HEK293 (cell line): ENCODE data around the gene TRDMT1.
"Not testable (repeated sequence)": the region's sequence is repeated elsewhere in the genome, so short reads cannot be mapped to it uniquely, and the experiment has no call there.

Source experiments
- CTCF ChIA-PET: fragments of 350-600 bp; formaldehyde crosslinking; extraction: SDS; loops from one replicate; lab custom pipeline; 2021; ENCODE audit warnings: antibody characterized with exemption; lab: Yijun Ruan, JAX
- POLR2A ChIA-PET: fragments of 300-600 bp; formaldehyde crosslinking; extraction: SDS; loops from one replicate; lab custom pipeline; 2020; ENCODE audit warnings: antibody characterized with exemption, inconsistent platforms; lab: Yijun Ruan, JAX
- H3K27ac ChIP-seq: fragments of 200-500 bp; sonication (Bioruptor generic); 2 replicates; pipeline ENCODE4 v1.5.1; 2014; ENCODE audit warnings: low read depth, low read length, control low read depth, inconsistent platforms; ENCODE audit errors: extremely low read depth
- H3K36me3 ChIP-seq, 2 experiments: fragments of 200-500 bp in 1 of 2; sonication (Bioruptor generic) in 1 of 2; 1 replicate in 1 of 2; 2 replicates in 1 of 2; pipeline ENCODE4 v1.5.1; 2014 to 2017; ENCODE audit warnings: inconsistent platforms in 2 of 2, low read length in 2 of 2; ENCODE audit not compliant: control insufficient read depth in 2 of 2, insufficient read depth in 1 of 2
- H3K4me1 ChIP-seq: fragments of 200-500 bp; sonication (Bioruptor generic); 2 replicates; pipeline ENCODE4 v1.5.1; 2014; ENCODE audit warnings: mild to moderate bottlenecking, low read length, inconsistent platforms; ENCODE audit not compliant: control insufficient read depth, insufficient read depth
- H3K4me3 ChIP-seq: 2 replicates; pipeline ENCODE4 v1.5.1; 2011; ENCODE audit warnings: low read depth, mild to moderate bottlenecking, control low read depth, low read length, moderate library complexity
- H3K9me3 ChIP-seq: fragments of 200-500 bp; sonication (Bioruptor generic); 2 replicates; pipeline ENCODE4 v1.5.1; 2014; ENCODE audit warnings: low read depth, low read length, inconsistent platforms; ENCODE audit not compliant: control insufficient read depth, insufficient read depth
- BCL6B ChIP-seq: fragments of 450-650 bp; formaldehyde crosslinking; IDR thresholded peaks from 2 replicates; pipeline ENCODE4 v1.5.1; 2017; ENCODE audit warnings: missing biosample characterization, missing genetic modification characterization
- GLIS1 ChIP-seq: fragments of 450-650 bp; formaldehyde crosslinking; IDR thresholded peaks from 2 replicates; pipeline ENCODE4 v1.5.1; 2016; ENCODE audit warnings: missing biosample characterization, missing genetic modification characterization
- HOXD13 ChIP-seq: sonication (generic); formaldehyde crosslinking; IDR thresholded peaks from 2 replicates; pipeline ENCODE4 v1.8.0; 2022; ENCODE audit warnings: missing genetic modification reagents, borderline replicate concordance
- MEIS1 ChIP-seq: sonication (generic); formaldehyde crosslinking; IDR thresholded peaks from 2 replicates; pipeline ENCODE4 v1.8.1; 2022; ENCODE audit warnings: missing genetic modification reagents, mild to moderate bottlenecking, borderline replicate concordance
- PRDM10 ChIP-seq: fragments of 450-650 bp; formaldehyde crosslinking; IDR thresholded peaks from 2 replicates; pipeline ENCODE4 v1.5.1; 2016; ENCODE audit warnings: missing biosample characterization, missing genetic modification characterization
- YY1 ChIP-seq: fragments of 450-650 bp; formaldehyde crosslinking; IDR thresholded peaks from 2 replicates; pipeline ENCODE4 v1.5.1; 2018; ENCODE audit warnings: missing biosample characterization, missing genetic modification characterization
- ZBTB1 ChIP-seq: fragments of 450-650 bp; formaldehyde crosslinking; IDR thresholded peaks from 2 replicates; pipeline ENCODE4 v1.5.1; 2016; ENCODE audit warnings: missing biosample characterization, missing genetic modification characterization
- ZBTB17 ChIP-seq: fragments of 450-650 bp; formaldehyde crosslinking; IDR thresholded peaks from 2 replicates; pipeline ENCODE4 v1.5.1; 2016; ENCODE audit warnings: missing biosample characterization, missing genetic modification characterization
- ZBTB20 ChIP-seq: fragments of 450-650 bp; formaldehyde crosslinking; IDR thresholded peaks from 2 replicates; pipeline ENCODE4 v1.5.1; 2016; ENCODE audit warnings: missing biosample characterization, missing genetic modification characterization
- ZBTB21 ChIP-seq: fragments of 450-650 bp; formaldehyde crosslinking; IDR thresholded peaks from 2 replicates; pipeline ENCODE4 v1.5.1; 2017; ENCODE audit warnings: missing biosample characterization, missing genetic modification characterization
- ZBTB8A ChIP-seq: fragments of 450-650 bp; formaldehyde crosslinking; IDR thresholded peaks from 2 replicates; pipeline ENCODE4 v1.5.1; 2016; ENCODE audit warnings: missing biosample characterization, missing genetic modification characterization
- ZNF239 ChIP-seq: fragments of 450-650 bp; formaldehyde crosslinking; IDR thresholded peaks from 2 replicates; pipeline ENCODE4 v1.5.1; 2016; ENCODE audit warnings: missing biosample characterization, missing genetic modification characterization
- ZNF24 ChIP-seq: fragments of 450-650 bp; formaldehyde crosslinking; IDR thresholded peaks from 2 replicates; pipeline ENCODE4 v1.5.1; 2016; ENCODE audit warnings: missing biosample characterization, missing genetic modification characterization
- ZNF280D ChIP-seq: fragments of 450-650 bp; formaldehyde crosslinking; IDR thresholded peaks from 2 replicates; pipeline ENCODE4 v1.5.1; 2016; ENCODE audit warnings: missing biosample characterization, missing genetic modification characterization
- ZNF335 ChIP-seq: fragments of 450-650 bp; formaldehyde crosslinking; conservative IDR thresholded peaks from 2 replicates; pipeline ENCODE4 v1.5.1; 2016; ENCODE audit warnings: missing biosample characterization, missing genetic modification characterization
- ZNF362 ChIP-seq: fragments of 450-650 bp; formaldehyde crosslinking; IDR thresholded peaks from 2 replicates; pipeline ENCODE4 v1.5.1; 2016; ENCODE audit warnings: missing biosample characterization, missing genetic modification characterization
- ZNF600 ChIP-seq: fragments of 450-650 bp; formaldehyde crosslinking; IDR thresholded peaks from 2 replicates; pipeline ENCODE4 v1.5.1; 2016; ENCODE audit warnings: missing biosample characterization, missing genetic modification characterization
- ZNF629 ChIP-seq: fragments of 450-650 bp; formaldehyde crosslinking; IDR thresholded peaks from 2 replicates; pipeline ENCODE4 v1.5.1; 2017; ENCODE audit warnings: missing biosample characterization, missing genetic modification characterization
- ZNF639 ChIP-seq: fragments of 450-650 bp; formaldehyde crosslinking; IDR thresholded peaks from 2 replicates; pipeline ENCODE4 v1.5.1; 2016; ENCODE audit warnings: missing biosample characterization, missing genetic modification characterization
- ZNF792 ChIP-seq: fragments of 450-650 bp; formaldehyde crosslinking; IDR thresholded peaks from 2 replicates; pipeline ENCODE4 v1.5.1; 2016; ENCODE audit warnings: missing biosample characterization, missing genetic modification characterization
- ZNF843 ChIP-seq: fragments of 450-650 bp; formaldehyde crosslinking; IDR thresholded peaks from 2 replicates; pipeline ENCODE4 v1.5.1; 2016; ENCODE audit warnings: missing biosample characterization, missing genetic modification characterization
- ZXDB ChIP-seq: fragments of 450-650 bp; formaldehyde crosslinking; IDR thresholded peaks from 2 replicates; pipeline ENCODE4 v1.5.1; 2016; ENCODE audit warnings: missing biosample characterization, missing genetic modification characterization

The TRDMT1 gene

GRCh38 chr10:17115683-17116082 is 85.8 kb downstream of the TRDMT1 start:
- TF ChIP-seq HOXD13 (CRISPR knock-in tag) (peak; percentile 51; the same call in 1 of the 2 replicates), ZNF629 (tag by site-specific recombination) (peak; percentile 7; the same call in 1 of the 2 replicates), MEIS1 (CRISPR knock-in tag) (peak; percentile 65; the same call in 1 of the 2 replicates), YY1 (tag by site-specific recombination) (no peak), BCL6B (tag by site-specific recombination) (peak; percentile 71)
- H3K4me1 ChIP-seq = peaks cover 5% of the 10 kb centered on the region; the same call in 1 of the 2 replicates
- H3K36me3 ChIP-seq = no peaks in the 10 kb centered on the region
- ChIA-PET CTCF (interaction anchor here (0.7 to 1.3 kb wide), 5 partner anchors 11 to 170 kb away, joined by 3 to 5 read pairs (median 4); no protein-coding TSS in a partner anchor), POLR2A (interaction anchor here (0.7 kb wide), 2 partner anchors 57 to 180 kb away, joined by 4 to 6 read pairs; no protein-coding TSS in a partner anchor)
- H3K9me3 ChIP-seq = no peaks in the 10 kb centered on the region
- no peak overlapping the region; the same call in 1 of the 2 replicates for H3K4me3 ChIP-seq
- H3K27ac ChIP-seq = no peak overlapping the region

- H3K4me3 ChIP-seq, H3K36me3 ChIP-seq, H3K9me3 ChIP-seq, H3K4me1 ChIP-seq: not testable (repeated sequence)
- CTCF ChIA-PET = interaction anchor here (0.6 to 0.9 kb wide), 3 partner anchors 164 to 1295 kb away, joined by 3 to 4 read pairs (median 3); no protein-coding TSS in a partner anchor
- POLR2A ChIA-PET = interaction anchor here (0.7 to 0.9 kb wide), 4 partner anchors 52 to 179 kb away, joined by 3 to 10 read pairs (median 5); partner anchors contain the start of gene VIM
- H3K27ac ChIP-seq = peak overlapping the region; percentile 37; the same call in 1 of the 2 replicates
- peak; percentile 67; the same call in 1 of the 2 replicates for TF ChIP-seq ZXDB
- TF ChIP-seq ZNF362 = peak; percentile 99
- peak; percentile 24; the same call in 1 of the 2 replicates for TF ChIP-seq ZNF843 (tag by site-specific recombination)
- TF ChIP-seq ZBTB1 (tag by site-specific recombination) = peak; percentile 93
- TF ChIP-seq ZNF600 (tag by site-specific recombination) = peak; percentile 60; the same call in 1 of the 2 replicates
- TF ChIP-seq ZNF335 (tag by site-specific recombination) = peak; percentile 94
- TF ChIP-seq ZNF239 (tag by site-specific recombination) = peak; percentile 92
- peak; percentile 84; the same call in 1 of the 2 replicates for TF ChIP-seq ZNF792 (tag by site-specific recombination)
- TF ChIP-seq ZBTB21 (tag by site-specific recombination) = peak; percentile 65; the same call in 1 of the 2 replicates
- 0 out of 2 replicates have a peak, but pooled peaks have one; percentile 16 for TF ChIP-seq GLIS1 (tag by site-specific recombination)
- peak; percentile 87; the same call in 1 of the 2 replicates for TF ChIP-seq ZNF639 (tag by site-specific recombination)
- peak; percentile 73 for TF ChIP-seq ZBTB17 (tag by site-specific recombination)
- TF ChIP-seq ZNF24 = peak; percentile 69; the same call in 1 of the 2 replicates
- TF ChIP-seq ZBTB8A (tag by site-specific recombination) = peak; percentile 41; the same call in 1 of the 2 replicates
- TF ChIP-seq ZBTB20 = 0 out of 2 replicates have a peak, but pooled peaks have one; percentile 20
- TF ChIP-seq PRDM10 (tag by site-specific recombination) = peak; percentile 72
- peak; percentile 58; the same call in 1 of the 2 replicates for TF ChIP-seq ZNF280D
These were observed 86.5 kb downstream of the TRDMT1 start for GRCh38 chr10:17114878-17115444.
